A673 (cell line): Measurements from ENCODE around the gene PIM3. TPM values are rescaled to one million over a fixed set of nuclear protein-coding genes. Genes with fewer than 3 reads are reported as not detected.
"Not testable (repeated sequence)": the region's sequence is repeated elsewhere in the genome, so short reads cannot be mapped to it uniquely, and the experiment has no call there.

Experiments
- BruUV-seq: library from RNA; stranded (reverse); fragments of 400-500 nt; replicated peaks from 2 replicates; lab custom pipeline; 2021; lab: Mats Ljungman, UMichigan
- CTCF ChIA-PET: fragments of 300-600 bp; sonication (Branson Sonifier 250); formaldehyde crosslinking; loops from one replicate; lab custom pipeline; 2022; ENCODE audit warnings: antibody characterized with exemption; lab: Charles Lee
- POLR2A ChIA-PET: fragments of 300-600 bp; sonication (Branson Sonifier 250); formaldehyde crosslinking; loops from one replicate; lab custom pipeline; 2022; ENCODE audit warnings: antibody characterized with exemption; ENCODE audit not compliant: low non-redundant PET; lab: Charles Lee
- DNase-seq: peaks from one replicate; pipeline ENCODE4 v3.0.0-alpha.2; 2015; ENCODE audit warnings: low spot score
- H3K27ac ChIP-seq: fragments of 200-600 bp; sonication (generic); 2 replicates; pipeline ENCODE4 v1.5.1; 2016; ENCODE audit warnings: mixed run types, low read depth, mild to moderate bottlenecking, mixed read lengths, antibody characterized with exemption, low read length; ENCODE audit not compliant: poor library complexity, severe bottlenecking
- H3K27me3 ChIP-seq: fragments of 200-600 bp; sonication (generic); replicated peaks from 2 replicates; pipeline ENCODE4 v1.6.1; 2017; ENCODE audit warnings: mixed run types, low read depth, mild to moderate bottlenecking, mixed read lengths, antibody characterized with exemption, low read length; ENCODE audit not compliant: insufficient read depth, poor library complexity
- H3K36me3 ChIP-seq: fragments of 200-600 bp; sonication (generic); 2 replicates; pipeline ENCODE4 v1.6.1; 2016; ENCODE audit warnings: mixed run types, mild to moderate bottlenecking, mixed read lengths, antibody characterized with exemption, low read length; ENCODE audit not compliant: insufficient read depth, poor library complexity, severe bottlenecking
- H3K4me1 ChIP-seq: fragments of 200-600 bp; sonication (generic); 2 replicates; pipeline ENCODE4 v1.6.1; 2017; ENCODE audit warnings: mixed run types, mild to moderate bottlenecking, mixed read lengths, antibody characterized with exemption, low read length; ENCODE audit not compliant: insufficient read depth, poor library complexity, severe bottlenecking
- H3K4me3 ChIP-seq: fragments of 200-600 bp; sonication (generic); 2 replicates; pipeline ENCODE4 v1.5.1; 2016; ENCODE audit warnings: low read depth, mixed run types, mild to moderate bottlenecking, mixed read lengths, low read length; ENCODE audit not compliant: poor library complexity, severe bottlenecking
- H3K9me3 ChIP-seq: fragments of 200-600 bp; sonication (generic); 2 replicates; pipeline ENCODE4 v1.6.1; 2016; ENCODE audit warnings: mixed run types, low read depth, mild to moderate bottlenecking, mixed read lengths, antibody characterized with exemption, low read length; ENCODE audit not compliant: poor library complexity, severe bottlenecking
- CTCF ChIP-seq: fragments of 300-800, 200-600 bp; sonication (generic); conservative IDR thresholded peaks from 2 replicates; pipeline ENCODE4 v1.5.1; 2017; ENCODE audit warnings: low read depth, mild to moderate bottlenecking, antibody characterized with exemption, low read length, moderate library complexity, mixed read lengths
- EZH2 ChIP-seq: fragments of 200-600 bp; sonication (generic); IDR thresholded peaks from 2 replicates; pipeline ENCODE4 v1.6.1; 2017; ENCODE audit warnings: borderline replicate concordance, low read depth, mild to moderate bottlenecking, mixed read lengths, antibody characterized with exemption, low read length; ENCODE audit not compliant: poor library complexity, severe bottlenecking
- intact Hi-C: fragments of 100-400 bp; cut with micrococcal nuclease; formaldehyde crosslinking; loops from one replicate; pipeline ENCODE4 v1.10.0; 2022; ENCODE audit not compliant: unreplicated experiment
- total RNA-seq: library from RNA; stranded (reverse); gene quantifications from 2 replicates; pipeline ENCODE4 v1.2.3, GENCODE V29; 2021

PIM3 gene
- total RNA-seq, 1 experiment from 2014 or later: 71.3 TPM

- peak; percentile 58 for TF ChIP-seq CTCF
- no peak for TF ChIP-seq EZH2
- DNase-seq: peak; percentile 67
- Histone ChIP-seq H3K27ac (no peak overlapping the region), H3K4me3 (no peak overlapping the region), H3K27me3 (peaks cover 18% of the 10 kb centered on the region), H3K9me3 (peaks cover 8% of the 10 kb centered on the region), H3K36me3 (no peaks in the 10 kb centered on the region), H3K4me1 (peaks cover 9% of the 10 kb centered on the region)
- CTCF ChIA-PET: interaction anchor here (0.6 to 1.0 kb wide), 2 partner anchors 8 to 11 kb away, joined by 3 to 7 read pairs; no protein-coding TSS in a partner anchor
- BruUV-seq: no TSS peak
- intact Hi-C loops: loop anchor here (5.0 kb wide), 1 partner anchor 47 kb away; no protein-coding TSS in a partner anchor
- POLR2A ChIA-PET: no interaction called here
Observed at GRCh38 chr22:49979587-49980264, 19.2 kb downstream of the PIM3 start.

DNA sequence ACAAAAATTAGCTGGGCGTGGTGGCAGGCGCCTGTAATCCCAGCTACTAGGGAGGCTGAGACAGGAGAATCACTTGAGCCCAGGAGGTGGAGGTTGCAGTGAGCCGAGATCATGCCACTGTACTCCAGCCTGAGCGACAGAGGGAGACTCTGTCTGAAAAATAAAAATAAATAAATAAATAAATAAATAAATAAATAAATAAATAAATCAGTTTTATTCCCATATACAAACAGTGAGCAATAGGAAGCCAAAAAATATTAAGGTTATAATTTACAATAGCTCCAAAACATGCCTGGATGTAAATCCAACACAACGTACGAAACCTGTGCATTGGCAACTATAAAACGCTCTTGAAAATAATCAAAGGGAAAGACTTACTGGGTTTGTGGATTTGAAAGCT, 21.2 kb downstream of the PIM3 start:
- H3K9me3 ChIP-seq: peaks cover 16% of the 10 kb centered on the region
- POLR2A ChIA-PET: not testable (repeated sequence)

GRCh38 chr22:49983148-49984042, 22.8 kb downstream of the PIM3 start:
- peak; percentile 55 for TF ChIP-seq CTCF
- TF ChIP-seq EZH2: no peak
- H3K27me3 ChIP-seq: peaks cover 18% of the 10 kb centered on the region
- H3K9me3 ChIP-seq: peaks cover 16% of the 10 kb centered on the region
- no peaks in the 10 kb centered on the region for H3K36me3 ChIP-seq
- BruUV-seq: no TSS peak
- H3K27ac ChIP-seq: no peak overlapping the region
- no peak for DNase-seq
- ChIA-PET CTCF (interaction anchor here (0.6 kb wide), 1 partner anchor 24 kb away, joined by 4 read pairs; no protein-coding TSS in a partner anchor), POLR2A (no interaction called here)
- intact Hi-C loops: no loop called here
- H3K4me3 ChIP-seq: peak overlapping the region; percentile 15
- H3K4me1 ChIP-seq: peaks cover 6% of the 10 kb centered on the region

More for the DNA sequence above, 21.2 kb downstream of the PIM3 start:
- H3K27ac ChIP-seq, DNase-seq, intact Hi-C loops, H3K36me3 ChIP-seq, H3K4me3 ChIP-seq, BruUV-seq, H3K4me1 ChIP-seq: not testable (repeated sequence)
- CTCF ChIA-PET: interaction anchor here (0.6 kb wide), 1 partner anchor 11 kb away, joined by 3 read pairs; no protein-coding TSS in a partner anchor
- peaks cover 18% of the 10 kb centered on the region for H3K27me3 ChIP-seq
